ENCODE measurements around the gene SH3PXD2B.
"Not testable (repeated sequence)": the region's sequence is repeated elsewhere in the genome, so short reads cannot be mapped to it uniquely, and the experiment has no call there.

Gene SH3PXD2B

DNA sequence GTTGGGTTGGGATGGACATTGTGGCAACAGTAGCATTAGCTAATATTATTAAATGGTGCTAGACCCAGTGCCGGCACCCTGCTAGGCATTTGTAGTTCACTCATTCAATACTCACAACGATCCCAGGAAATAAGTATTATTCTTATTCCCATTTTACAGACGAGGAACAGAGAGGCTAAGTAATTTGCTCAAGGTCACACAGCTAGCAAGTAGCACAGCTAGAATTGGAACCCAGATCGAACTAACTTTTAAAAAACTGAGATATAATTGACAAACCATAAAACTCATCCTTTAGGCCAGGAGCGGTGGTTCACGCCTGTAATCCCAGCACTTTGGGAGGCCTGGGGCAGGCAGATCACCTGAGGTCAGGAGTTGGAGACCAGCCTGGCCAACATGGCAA, 79.5 kb downstream of the SH3PXD2B start:
- H3K4me3 ChIP-seq (ENCODE audit: low read length): no peak overlapping the region
- no peak for DNase-seq (ENCODE audit: low read depth)
- no peak for TF ChIP-seq CTCF (IDR thresholded peaks at IDR 0.05; ENCODE audit: insufficient read depth, low read depth, low read length, missing control alignments)

- H3K4me3 ChIP-seq (ENCODE audit: low read length): no peak overlapping the region
- DNase-seq (ENCODE audit: low read depth): peak; percentile 61
- no peak for TF ChIP-seq CTCF (IDR thresholded peaks at IDR 0.05; ENCODE audit: insufficient read depth, low read depth, low read length, missing control alignments)
Measured at GRCh38 chr5:172373680-172374079, 80.6 kb downstream of the SH3PXD2B start.

- no peak for TF ChIP-seq CTCF (IDR thresholded peaks at IDR 0.05; ENCODE audit: insufficient read depth, low read depth, low read length, missing control alignments)
- H3K4me3 ChIP-seq (ENCODE audit: low read length): no peak overlapping the region
- no peak for DNase-seq (ENCODE audit: low read depth)
Measured at GRCh38 chr5:172371684-172372083, 82.6 kb downstream of the SH3PXD2B start.

DNA sequence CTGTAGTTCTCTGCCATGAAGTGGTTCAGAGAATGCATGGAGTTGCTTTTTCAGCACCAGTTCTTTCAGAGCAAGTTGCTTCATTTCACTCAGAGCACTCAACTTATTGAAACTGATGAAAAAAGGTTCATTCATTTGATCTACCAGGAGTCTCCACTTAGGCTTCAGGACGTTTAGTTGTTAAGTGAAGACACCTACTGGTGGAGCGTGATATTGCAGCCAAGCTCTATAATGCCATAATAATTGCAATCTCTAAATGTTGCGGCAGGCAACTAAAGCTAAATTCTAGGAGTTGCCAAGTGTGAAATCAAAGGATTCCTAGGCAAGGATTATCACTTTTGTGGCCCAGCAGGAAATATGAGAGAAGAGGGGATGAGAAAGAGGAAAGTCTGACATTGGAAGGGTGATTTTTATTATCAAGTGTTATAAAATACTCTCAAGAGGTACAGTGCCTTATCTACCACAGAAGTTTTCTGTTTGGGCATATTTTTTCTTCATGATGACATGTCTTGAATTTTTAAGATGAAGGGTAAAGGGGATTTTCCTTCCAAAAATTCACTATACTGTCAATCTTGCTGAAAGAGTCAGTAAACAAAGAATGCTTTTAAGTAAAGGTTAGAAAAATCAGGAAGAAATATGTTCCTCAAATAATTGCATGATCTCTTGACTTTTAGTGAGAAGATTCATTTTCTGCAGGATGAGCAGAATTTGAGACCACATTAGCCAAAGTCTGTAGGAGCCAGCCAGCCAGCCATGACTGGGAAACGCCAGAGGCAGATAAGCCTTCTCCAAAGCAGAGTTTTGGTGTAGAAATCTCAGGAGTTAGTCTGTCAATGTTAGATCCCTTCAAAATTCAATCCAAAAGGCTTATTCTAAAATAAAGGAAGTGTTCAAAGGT, 83.4 kb downstream of the SH3PXD2B start:
- H3K4me3 ChIP-seq (ENCODE audit: low read length): no peak overlapping the region
- peak; percentile 55 for TF ChIP-seq CTCF (IDR thresholded peaks at IDR 0.05; ENCODE audit: insufficient read depth, low read depth, low read length, missing control alignments)
- peak; percentile 66 for DNase-seq (ENCODE audit: low read depth)

- H3K4me3 ChIP-seq (ENCODE audit: low read length): no peak overlapping the region
- no peak for DNase-seq (ENCODE audit: low read depth)
- no peak for TF ChIP-seq CTCF (IDR thresholded peaks at IDR 0.05; ENCODE audit: insufficient read depth, low read depth, low read length, missing control alignments)
Measured at GRCh38 chr5:172370237-172370640, 84.1 kb downstream of the SH3PXD2B start.

- not testable (repeated sequence) for DNase-seq (ENCODE audit: low read depth); H3K4me3 ChIP-seq (ENCODE audit: low read length)
Measured at GRCh38 chr5:172368699-172369098, 85.6 kb downstream of the SH3PXD2B start.

DNA sequence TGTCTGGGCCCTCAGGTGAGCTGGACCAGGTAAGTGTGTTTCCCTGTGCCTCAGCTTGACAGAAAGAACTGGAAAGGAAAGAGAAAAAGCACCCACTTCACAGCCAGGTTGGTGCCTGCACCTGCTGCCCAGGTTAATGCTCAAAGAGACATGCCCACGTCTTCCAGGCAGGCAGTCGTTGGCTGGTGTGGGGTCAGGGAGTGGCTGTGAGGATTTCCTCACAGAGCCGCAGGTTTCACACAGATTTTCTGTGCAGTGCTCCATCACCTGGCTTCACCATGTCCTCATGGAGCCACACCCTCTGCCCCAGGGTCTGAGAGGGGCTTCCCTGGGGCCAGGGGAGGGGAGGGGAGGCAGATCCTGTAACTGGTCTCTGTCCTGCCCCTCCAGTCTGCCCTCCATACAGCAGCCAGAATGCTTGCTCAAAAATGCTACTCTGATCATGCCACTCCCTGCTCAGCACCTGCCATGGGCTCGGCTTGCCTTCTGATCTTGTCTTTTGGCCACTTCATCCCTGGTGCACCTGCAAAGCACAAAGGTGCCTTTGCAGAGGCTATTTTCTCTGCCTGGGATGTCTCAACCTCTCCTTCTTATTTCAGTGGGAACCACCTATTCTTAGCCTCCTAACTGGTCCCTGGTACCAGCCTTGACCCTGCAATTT, 88.2 kb downstream of the SH3PXD2B start:
- no peak overlapping the region for H3K4me3 ChIP-seq (ENCODE audit: low read length)
- TF ChIP-seq CTCF (IDR thresholded peaks at IDR 0.05; ENCODE audit: insufficient read depth, low read depth, low read length, missing control alignments): no peak
- DNase-seq (ENCODE audit: low read depth): no peak
